GM23338 (cell line): ENCODE measurements around the gene SREBF2.

Experiments used
- CREB1 ChIP-seq: fragments of 250-450 bp; sonication (Bioruptor Pico); IDR thresholded peaks from 2 replicates; pipeline ENCODE4 v1.5.0; 2020; ENCODE audit warnings: low read depth, mild to moderate bottlenecking, moderate library complexity
- EZH2 ChIP-seq: fragments of 200-600 bp; sonication (generic); IDR thresholded peaks from one replicate; pipeline ENCODE4 v1.8.0; 2017; ENCODE audit warnings: antibody characterized with exemption, mild to moderate bottlenecking, low read depth; ENCODE audit not compliant: unreplicated experiment
- EZH2phosphoT487 ChIP-seq: fragments of 200-600 bp; sonication (generic); IDR thresholded peaks from one replicate; pipeline ENCODE4 v1.8.1; 2018; ENCODE audit warnings: antibody characterized with exemption; ENCODE audit not compliant: unreplicated experiment
- JUNB ChIP-seq: IDR thresholded peaks from one replicate; pipeline ENCODE4 v1.6.1; 2016; ENCODE audit warnings: antibody characterized with exemption; ENCODE audit not compliant: unreplicated experiment
- NANOG ChIP-seq: IDR thresholded peaks from 2 replicates; pipeline ENCODE4 v1.6.1; 2016; ENCODE audit warnings: antibody characterized with exemption, borderline replicate concordance
- POLR2AphosphoS5 ChIP-seq: IDR thresholded peaks from 2 replicates; pipeline ENCODE4 v1.6.1; 2016; ENCODE audit warnings: antibody characterized with exemption, low read depth
- REST ChIP-seq: IDR thresholded peaks from one replicate; pipeline ENCODE4 v1.6.1; 2018; ENCODE audit warnings: antibody characterized with exemption; ENCODE audit not compliant: unreplicated experiment
- STAT1 ChIP-seq: IDR thresholded peaks from one replicate; pipeline ENCODE4 v1.6.1; 2016; ENCODE audit warnings: antibody characterized with exemption; ENCODE audit not compliant: unreplicated experiment
- ZNF114 ChIP-seq: fragments of 250-450 bp; sonication (Bioruptor Pico); IDR thresholded peaks from 2 replicates; pipeline ENCODE4 v1.5.0; 2020; ENCODE audit warnings: mild to moderate bottlenecking, moderate library complexity
- ZNF331 ChIP-seq: fragments of 250-450 bp; sonication (Bioruptor Pico); IDR thresholded peaks from 2 replicates; pipeline ENCODE4 v1.5.0; 2020; ENCODE audit warnings: low read depth, mild to moderate bottlenecking, moderate library complexity
- TF ChIP-seq, protein P1 (sequence below), 2 experiments: fragments of 200-600 bp in 1 of 2; sonication (generic) in 1 of 2; conservative IDR thresholded peaks; 2 replicates each; pipeline versions ENCODE4 v1.5.1 to v1.6.1; 2016 to 2017; ENCODE audit warnings: antibody characterized with exemption in 2 of 2, low read depth in 2 of 2, mild to moderate bottlenecking in 2 of 2, moderate library complexity in 1 of 2
- TF ChIP-seq, protein P2 (sequence below): IDR thresholded peaks from 2 replicates; pipeline ENCODE4 v1.6.1; 2016; ENCODE audit warnings: antibody characterized with exemption

DNA sequence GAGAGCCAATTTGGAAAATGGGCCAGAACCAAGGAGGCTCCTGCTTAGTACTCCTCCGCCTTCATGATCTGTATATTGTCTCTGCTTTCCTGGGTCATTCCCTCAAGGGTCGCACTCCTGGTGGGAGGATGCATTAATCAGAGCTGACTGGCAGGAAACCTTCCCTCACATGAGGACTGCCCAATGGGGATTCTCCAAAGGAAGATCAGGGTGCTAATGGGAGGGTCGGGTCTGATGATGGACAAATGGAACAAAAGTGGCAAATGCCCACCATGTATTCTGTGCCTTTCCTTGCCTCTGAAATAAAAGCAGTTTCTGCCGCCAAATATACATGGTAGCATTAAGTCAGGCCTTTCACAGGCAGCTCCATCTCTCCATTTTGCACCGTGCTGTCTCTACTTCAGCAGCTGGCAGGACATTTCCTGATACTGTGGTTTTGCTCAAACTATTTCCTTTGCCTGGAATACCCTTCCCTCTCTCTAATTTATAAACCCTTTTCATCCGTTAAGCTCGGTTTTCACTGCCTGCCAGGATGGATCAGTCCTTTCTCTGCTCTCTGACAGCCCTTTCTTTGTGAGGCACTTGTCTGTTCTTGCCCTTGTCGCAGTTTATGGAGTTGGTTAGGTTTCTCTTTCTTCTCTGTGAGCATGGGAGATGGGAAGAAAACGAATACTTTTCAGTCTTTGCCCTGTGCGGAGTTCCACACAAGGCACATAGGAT lies 13.5 kb downstream of the SREBF2 start:
- TF ChIP-seq, protein P1, sequence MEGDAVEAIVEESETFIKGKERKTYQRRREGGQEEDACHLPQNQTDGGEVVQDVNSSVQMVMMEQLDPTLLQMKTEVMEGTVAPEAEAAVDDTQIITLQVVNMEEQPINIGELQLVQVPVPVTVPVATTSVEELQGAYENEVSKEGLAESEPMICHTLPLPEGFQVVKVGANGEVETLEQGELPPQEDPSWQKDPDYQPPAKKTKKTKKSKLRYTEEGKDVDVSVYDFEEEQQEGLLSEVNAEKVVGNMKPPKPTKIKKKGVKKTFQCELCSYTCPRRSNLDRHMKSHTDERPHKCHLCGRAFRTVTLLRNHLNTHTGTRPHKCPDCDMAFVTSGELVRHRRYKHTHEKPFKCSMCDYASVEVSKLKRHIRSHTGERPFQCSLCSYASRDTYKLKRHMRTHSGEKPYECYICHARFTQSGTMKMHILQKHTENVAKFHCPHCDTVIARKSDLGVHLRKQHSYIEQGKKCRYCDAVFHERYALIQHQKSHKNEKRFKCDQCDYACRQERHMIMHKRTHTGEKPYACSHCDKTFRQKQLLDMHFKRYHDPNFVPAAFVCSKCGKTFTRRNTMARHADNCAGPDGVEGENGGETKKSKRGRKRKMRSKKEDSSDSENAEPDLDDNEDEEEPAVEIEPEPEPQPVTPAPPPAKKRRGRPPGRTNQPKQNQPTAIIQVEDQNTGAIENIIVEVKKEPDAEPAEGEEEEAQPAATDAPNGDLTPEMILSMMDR (conservative IDR thresholded peaks at IDR 0.05; ENCODE audit: low read depth in 2 of 2): no peak
- TF ChIP-seq EZH2phosphoT487 (no peak), EZH2 (no peak), POLR2AphosphoS5 (no peak), JUNB (no peak), REST (no peak), CREB1 (CRISPR knock-in tag) (no peak), ZNF114 (CRISPR knock-in tag) (no peak), STAT1 (no peak), NANOG (no peak), ZNF331 (CRISPR knock-in tag) (no peak)
- TF ChIP-seq, protein P2, sequence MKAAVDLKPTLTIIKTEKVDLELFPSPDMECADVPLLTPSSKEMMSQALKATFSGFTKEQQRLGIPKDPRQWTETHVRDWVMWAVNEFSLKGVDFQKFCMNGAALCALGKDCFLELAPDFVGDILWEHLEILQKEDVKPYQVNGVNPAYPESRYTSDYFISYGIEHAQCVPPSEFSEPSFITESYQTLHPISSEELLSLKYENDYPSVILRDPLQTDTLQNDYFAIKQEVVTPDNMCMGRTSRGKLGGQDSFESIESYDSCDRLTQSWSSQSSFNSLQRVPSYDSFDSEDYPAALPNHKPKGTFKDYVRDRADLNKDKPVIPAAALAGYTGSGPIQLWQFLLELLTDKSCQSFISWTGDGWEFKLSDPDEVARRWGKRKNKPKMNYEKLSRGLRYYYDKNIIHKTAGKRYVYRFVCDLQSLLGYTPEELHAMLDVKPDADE: no peak
